Breast epithelium (tissue), 4 donors: ENCODE results near the gene IL1RL2. TPM values are rescaled to one million over a fixed set of nuclear protein-coding genes. Genes with fewer than 3 reads are reported as not detected.
A peak's percentile ranks its signal among the peaks of the same experiment; 100 is the strongest.

Experiments used
- DNase-seq, 2 donors: peaks; one replicate each; pipeline ENCODE4 v3.0.0-alpha.2; 2019; ENCODE audit warnings: low spot score in 2 of 2
- H3K27ac ChIP-seq, 2 donors: fragments of 200-600 bp; sonication (generic) in 1 of 2; one replicate each; pipeline ENCODE4 v1.5.1; 2016 to 2019; ENCODE audit warnings: mild to moderate bottlenecking in 1 of 2
- H3K27me3 ChIP-seq, 2 donors: fragments of 200-600 bp; sonication (generic) in 1 of 2; one replicate each; pipeline versions ENCODE4 v1.5.1 to v1.6.0; 2017 to 2019; ENCODE audit warnings: control low read depth in 1 of 2, mild to moderate bottlenecking in 1 of 2
- H3K36me3 ChIP-seq: fragments of 200-600 bp; one replicate; pipeline ENCODE4 v1.5.1; 2019
- H3K4me1 ChIP-seq, 2 donors: fragments of 200-600 bp; sonication (generic); one replicate each; pipeline ENCODE4 v1.5.1; 2016 to 2019; ENCODE audit warnings: control low read depth in 1 of 2
- H3K4me3 ChIP-seq, 3 donors: fragments of 200-600 bp; sonication (generic); 1 replicate in 2 of 3; 2 replicates in 1 of 3; pipeline ENCODE4 v1.5.1; 2016 to 2019; ENCODE audit warnings: mild to moderate bottlenecking in 3 of 3, moderate library complexity in 2 of 3
- H3K9me3 ChIP-seq, 2 donors: fragments of 200-600 bp; sonication (generic) in 1 of 2; one replicate each; pipeline ENCODE4 v1.5.1; 2016 to 2019; ENCODE audit warnings: control low read depth in 1 of 2
- CTCF ChIP-seq, 3 donors: fragments of 450-650 bp; IDR thresholded peaks; one replicate each; pipeline ENCODE4 v1.5.1; 2016 to 2017; ENCODE audit warnings: antibody characterized with exemption in 3 of 3, mild to moderate bottlenecking in 3 of 3, moderate library complexity in 3 of 3
- POLR2A ChIP-seq: fragments of 450-650 bp; IDR thresholded peaks from one replicate; pipeline ENCODE4 v1.6.1; 2016; ENCODE audit warnings: antibody characterized with exemption, mild to moderate bottlenecking, moderate library complexity
- POLR2AphosphoS5 ChIP-seq, 3 donors: sonication (generic); formaldehyde crosslinking; IDR thresholded peaks; one replicate each; pipeline ENCODE4 v1.6.1; 2017; ENCODE audit warnings: antibody characterized with exemption in 3 of 3
- intact Hi-C: fragments of 100-400 bp; cut with DNase I; formaldehyde crosslinking; loops from one replicate; pipeline ENCODE4 v1.15.1; 2023; ENCODE audit warnings: low total_unique reads
- total RNA-seq, 3 donors: library from RNA; depleted of rRNA; stranded (reverse); fragments of >200 nt; gene quantifications; one replicate each; pipeline ENCODE4 v1.1.0, GENCODE V29; 2016

Gene IL1RL2
- total RNA-seq, 3 donors from 2014 or later = 1.9 to 5.9 (median 2.3) TPM

- intact Hi-C loops = no loop called here
Measured at GRCh38 chr2:102269200-102269524, 82.3 kb downstream of the IL1RL2 start.

GRCh38 chr2:102271844-102272243 lies 85.0 kb downstream of the IL1RL2 start:
- DNase-seq = no peak
- Histone ChIP-seq H3K9me3 (peaks cover 0 to 8% of the 10 kb centered on the region in 2 donors), H3K36me3 (no peaks in the 10 kb centered on the region), H3K4me3 (no peak overlapping the region), H3K4me1 (no peaks in the 10 kb centered on the region), H3K27ac (no peak overlapping the region), H3K27me3 (no peaks in the 10 kb centered on the region)
- TF ChIP-seq CTCF (IDR thresholded peaks at IDR 0.05) = no peak
- TF ChIP-seq POLR2AphosphoS5 (IDR thresholded peaks at IDR 0.05) = no peak
- no peak for TF ChIP-seq POLR2A
- intact Hi-C loops = no loop called here

More at GRCh38 chr2:102269200-102269524, 82.3 kb downstream of the IL1RL2 start:
- Histone ChIP-seq H3K36me3 (no peaks in the 10 kb centered on the region), H3K4me1 (no peaks in the 10 kb centered on the region), H3K27ac (no peak overlapping the region), H3K9me3 (no peaks in the 10 kb centered on the region), H3K4me3 (no peak overlapping the region), H3K27me3 (no peaks in the 10 kb centered on the region)
- TF ChIP-seq POLR2A = no peak
- no peak for TF ChIP-seq POLR2AphosphoS5 (IDR thresholded peaks at IDR 0.05)
- TF ChIP-seq CTCF (IDR thresholded peaks at IDR 0.05) = no peak
- DNase-seq = no peak

- no peak overlapping the region for H3K4me3 ChIP-seq
- H3K27ac ChIP-seq = no peak overlapping the region
- H3K4me1 ChIP-seq = no peaks in the 10 kb centered on the region
- intact Hi-C loops = no loop called here
- H3K36me3 ChIP-seq = no peaks in the 10 kb centered on the region
- H3K9me3 ChIP-seq = peaks cover 0 to 8% of the 10 kb centered on the region in 2 donors
- TF ChIP-seq POLR2A = no peak
- peak in 1 of 3 donors; percentile 60 for TF ChIP-seq POLR2AphosphoS5 (IDR thresholded peaks at IDR 0.05)
- DNase-seq = no peak
- H3K27me3 ChIP-seq = no peaks in the 10 kb centered on the region
Measured at GRCh38 chr2:102273619-102274211, 86.9 kb downstream of the IL1RL2 start.

GRCh38 chr2:102276549-102277201 lies 89.9 kb downstream of the IL1RL2 start:
- H3K9me3 ChIP-seq = peaks cover 0 to 8% of the 10 kb centered on the region in 2 donors
- intact Hi-C loops = no loop called here
- H3K36me3 ChIP-seq = no peaks in the 10 kb centered on the region
- DNase-seq = no peak
- no peaks in the 10 kb centered on the region for H3K27me3 ChIP-seq
- TF ChIP-seq POLR2A (no peak), CTCF (IDR thresholded peaks at IDR 0.05) (no peak), POLR2AphosphoS5 (IDR thresholded peaks at IDR 0.05) (no peak)
- H3K4me3 ChIP-seq = no peak overlapping the region
- no peak overlapping the region for H3K27ac ChIP-seq
- no peaks in the 10 kb centered on the region for H3K4me1 ChIP-seq

GRCh38 chr2:102277202-102277700 lies 90.4 kb downstream of the IL1RL2 start:
- TF ChIP-seq CTCF (IDR thresholded peaks at IDR 0.05) (no peak), POLR2AphosphoS5 (IDR thresholded peaks at IDR 0.05) (no peak), POLR2A (no peak)
- Histone ChIP-seq H3K4me1 (no peaks in the 10 kb centered on the region), H3K36me3 (no peaks in the 10 kb centered on the region), H3K4me3 (no peak overlapping the region), H3K9me3 (peaks cover 0 to 8% of the 10 kb centered on the region in 2 donors), H3K27me3 (no peaks in the 10 kb centered on the region), H3K27ac (no peak overlapping the region)
- DNase-seq = no peak
- intact Hi-C loops = no loop called here
